Activated CD4-positive, alpha-beta T cell treated with anti-CD3 and anti-CD28 coated beads, Interleukin-2, Interleukin-4, amounts not matched to agents 100 ng/mL and 50 ng/mL, durations not matched to agents 16 hours and 8 hours (primary cell): ENCODE measurements around the gene PNKP.
A peak's percentile ranks its signal among the peaks of the same experiment; 100 is the strongest.

Experiments used
- DNase-seq: peaks from one replicate; pipeline ENCODE4 v3.0.0-alpha.2; 2020; ENCODE audit warnings: low spot score

Gene PNKP

GRCh38 chr19:49866933-49867782 is at the start of gene PNKP:
TSS of gene PNKP (minus strand) at chr19:49867576. CDS start at chr19:49867204, 372 bp downstream.
- DNase-seq: peak; percentile 85

GRCh38 chr19:49915271-49915670 is 47.9 kb upstream of the PNKP start:
- no peak for DNase-seq

DNA sequence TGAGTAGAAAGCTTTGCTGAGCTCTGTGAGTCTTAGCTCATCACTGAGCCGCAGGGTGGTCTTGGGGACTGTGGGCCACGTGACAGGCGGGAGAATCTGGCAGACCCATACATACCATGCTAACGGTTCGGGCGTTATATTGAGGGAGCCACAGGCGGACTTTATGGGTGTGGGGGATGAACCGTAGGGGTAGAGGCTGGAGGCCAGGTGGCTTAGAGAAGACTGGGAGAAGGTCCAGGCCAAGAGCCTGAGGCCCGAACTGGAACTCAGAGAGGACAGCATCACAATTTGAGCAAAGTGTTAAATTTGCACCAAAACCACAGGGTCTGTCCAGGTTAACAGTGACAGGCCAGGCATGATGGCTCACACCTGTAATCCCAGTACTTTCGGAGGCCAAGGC is 46.3 kb upstream of the PNKP start:
- no peak for DNase-seq

- DNase-seq: no peak
Measured at GRCh38 chr19:49912965-49913685, 45.7 kb upstream of the PNKP start.

GRCh38 chr19:49911381-49912145 is 44.2 kb upstream of the PNKP start:
- peak; percentile 43 for DNase-seq

DNA sequence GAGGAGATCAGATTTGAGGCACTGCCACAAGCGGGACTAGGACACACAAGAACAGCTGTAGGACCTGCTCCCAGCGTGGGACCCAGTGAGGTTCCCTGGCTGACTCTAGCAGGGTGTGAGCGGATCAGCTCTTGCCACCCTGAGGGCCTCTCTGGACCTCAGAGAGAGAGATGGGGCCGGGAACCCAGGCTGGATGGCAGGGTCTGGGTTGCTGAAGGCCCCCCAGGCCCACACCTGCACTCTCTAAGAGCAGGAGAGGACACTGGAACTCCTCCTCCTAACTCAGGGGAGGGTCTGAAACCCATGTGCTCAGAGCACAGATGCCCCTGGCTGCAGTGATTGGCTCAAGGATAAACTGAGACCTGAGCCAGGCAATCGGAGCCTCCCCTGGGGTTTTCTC is 42.8 kb upstream of the PNKP start:
- no peak for DNase-seq

- DNase-seq: no peak
Measured at GRCh38 chr19:49908480-49909420, 41.4 kb upstream of the PNKP start.

DNA sequence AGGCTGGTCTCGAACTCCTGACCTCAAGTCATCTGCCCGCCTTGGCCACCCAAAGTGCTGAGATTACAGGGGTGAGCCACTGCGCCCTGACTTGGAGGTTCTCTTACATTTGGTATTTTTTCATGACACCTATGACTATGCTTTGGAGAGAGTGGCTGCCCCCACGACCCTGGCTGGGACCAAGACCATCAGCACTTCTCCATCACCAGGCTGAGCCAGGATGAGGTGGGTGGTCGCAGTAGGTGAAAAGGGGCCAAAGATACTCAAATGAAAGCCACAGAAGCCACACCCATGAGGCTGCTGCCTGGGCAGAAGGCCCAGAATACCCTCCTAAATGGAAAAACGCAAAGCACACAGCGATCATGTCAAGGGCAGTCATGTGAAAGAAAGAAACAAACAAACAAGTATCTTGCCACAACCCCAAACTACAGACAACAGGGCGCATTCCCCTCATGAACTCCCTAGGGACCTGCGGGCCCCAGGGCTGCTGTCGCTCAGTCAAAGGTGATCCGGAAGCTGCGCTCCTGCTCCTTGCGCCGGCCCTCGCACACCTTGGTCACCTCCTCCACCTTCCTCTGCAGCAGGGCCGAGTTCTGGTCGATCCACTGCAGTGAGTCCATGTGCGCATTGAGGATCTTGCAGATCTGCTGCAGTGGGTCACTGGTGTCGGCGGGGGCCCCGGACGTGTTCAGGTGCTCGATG is 40.5 kb upstream of the PNKP start:
- no peak for DNase-seq

DNA sequence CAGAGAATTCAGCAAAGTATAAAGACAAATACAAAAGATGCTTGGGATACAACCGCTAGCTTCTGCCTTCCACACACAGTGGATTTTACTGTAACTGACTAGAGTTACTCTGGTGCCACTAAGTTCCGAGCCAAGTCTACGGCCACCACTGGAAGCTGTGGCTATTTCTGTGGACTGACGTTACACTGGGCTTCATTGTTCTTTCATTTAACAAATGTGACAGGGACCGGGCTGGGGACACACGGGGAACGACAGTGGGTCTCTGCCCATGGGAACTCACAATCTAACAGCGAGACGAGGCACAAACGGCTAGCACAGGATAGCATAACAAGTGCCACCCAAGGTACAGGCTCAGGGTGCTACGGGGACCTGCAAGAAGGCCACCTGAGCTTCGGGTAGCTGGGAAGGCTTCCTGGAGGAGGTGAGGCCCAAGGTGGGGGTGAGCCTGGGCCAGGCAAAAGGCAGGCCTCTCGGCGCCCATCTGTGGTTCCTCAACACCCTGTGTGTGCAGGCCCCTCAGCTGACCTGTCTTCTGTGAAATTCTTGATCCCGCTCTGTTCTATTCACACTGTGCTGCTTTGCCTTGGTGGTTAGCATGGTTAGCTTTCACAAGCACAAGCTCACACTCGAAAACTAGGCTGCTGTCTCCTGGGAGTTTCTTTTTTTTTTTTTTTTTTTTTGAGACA is 39.6 kb upstream of the PNKP start:
- DNase-seq: no peak

DNA sequence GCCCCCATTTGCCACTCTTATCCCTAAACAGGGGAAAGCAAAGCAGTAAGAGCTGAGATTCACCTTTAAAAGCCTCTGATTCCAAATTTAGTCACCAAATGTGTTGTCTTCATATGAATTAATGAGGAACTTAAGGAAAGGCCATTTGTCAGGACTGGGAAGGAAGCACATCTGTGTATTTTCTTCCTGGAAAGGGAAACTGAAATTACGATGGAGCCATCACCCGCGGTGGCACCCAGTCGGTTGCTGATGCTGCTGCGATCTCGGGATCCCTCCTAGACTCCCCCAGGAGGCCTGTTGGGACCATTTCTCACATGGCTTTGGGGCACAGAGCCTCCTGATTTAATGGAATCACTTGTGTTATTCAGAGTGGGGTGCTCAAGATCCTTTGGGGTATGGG is 36.8 kb upstream of the PNKP start:
- DNase-seq: no peak

GRCh38 chr19:49896863-49897621 is 29.7 kb upstream of the PNKP start, which contains the start of gene IL4I1:
TSS of gene IL4I1 (minus strand) at chr19:49896887. CDS start at chr19:49896160, 727 bp downstream.
- peak; percentile 78 for DNase-seq

GRCh38 chr19:49895566-49896297 is 28.4 kb upstream of the PNKP start:
- DNase-seq: no peak

- DNase-seq: peak; percentile 64
Measured at GRCh38 chr19:49894879-49895565, 27.6 kb upstream of the PNKP start.

GRCh38 chr19:49894011-49894664 is 26.8 kb upstream of the PNKP start:
- DNase-seq: no peak

DNA sequence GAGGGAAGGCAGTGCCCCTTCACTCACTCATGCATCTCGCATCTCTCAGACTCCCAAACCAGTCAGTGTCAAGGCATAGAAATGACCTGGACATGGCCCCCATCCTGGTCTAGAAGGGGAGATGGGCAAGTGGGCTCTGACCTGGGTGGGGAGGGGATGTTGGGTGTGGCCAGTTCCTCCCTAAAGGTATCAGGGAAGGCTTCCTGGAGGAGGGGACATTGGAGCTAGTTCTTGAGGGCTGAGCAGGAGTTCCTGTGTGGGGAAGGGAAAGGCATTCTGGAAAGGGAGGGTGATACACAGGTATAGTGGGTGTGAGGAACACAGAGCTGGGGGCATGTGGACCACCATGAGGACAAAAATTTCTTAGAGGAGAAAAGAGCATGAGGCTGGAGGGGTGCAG is 25.3 kb upstream of the PNKP start:
- DNase-seq: no peak

DNA sequence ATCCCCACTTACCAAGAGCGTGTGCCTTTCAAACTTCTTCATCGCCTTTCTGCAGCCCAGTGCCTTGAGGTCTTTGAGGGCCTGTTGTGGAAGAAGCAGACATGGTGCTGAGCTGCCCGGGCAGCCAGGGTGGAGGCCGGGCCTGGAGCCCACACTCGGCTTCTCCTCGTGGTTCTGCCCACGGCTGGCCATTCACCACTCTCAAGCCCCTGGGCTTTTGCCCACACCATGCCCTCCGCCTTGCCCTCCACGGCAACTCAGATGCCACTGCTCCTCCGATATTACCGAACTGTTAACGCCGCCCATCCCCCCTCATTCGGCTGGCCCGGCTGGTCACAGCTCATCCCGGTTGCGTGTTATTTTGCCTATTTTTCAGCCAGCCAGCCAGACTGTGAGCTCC is 24.0 kb upstream of the PNKP start:
- no peak for DNase-seq
